SK-N-MC (cell line): Measurements from ENCODE around the gene SYNPO2L.

Experiments used
- EZH2 ChIP-seq: fragments of 200-600 bp; sonication (generic); IDR thresholded peaks from one replicate; pipeline ENCODE4 v1.6.1; 2017; ENCODE audit warnings: antibody characterized with exemption
- POLR2AphosphoS5 ChIP-seq: IDR thresholded peaks from 2 replicates; pipeline ENCODE4 v1.6.1; 2012; ENCODE audit warnings: mild to moderate bottlenecking, low read depth, low read length, borderline replicate concordance

- TF ChIP-seq POLR2AphosphoS5 (no peak), EZH2 (no peak)
These were observed 9.2 kb downstream of the SYNPO2L start for GRCh38 chr10:73646598-73647041.
